NCI-H748 treated with DMSO at 0.1 percent for 48 hours (cell line): ENCODE data around the gene PPY.
"Not testable (repeated sequence)": the region's sequence is repeated elsewhere in the genome, so short reads cannot be mapped to it uniquely, and the experiment has no call there.

Experiments used
- DNase-seq: peaks from one replicate; lab custom pipeline; 2025; lab: John Stamatoyannopoulos, UW

Gene PPY

GRCh38 chr17:43962479-43962878, 20.2 kb upstream of the PPY start:
- DNase-seq: no peak

DNA sequence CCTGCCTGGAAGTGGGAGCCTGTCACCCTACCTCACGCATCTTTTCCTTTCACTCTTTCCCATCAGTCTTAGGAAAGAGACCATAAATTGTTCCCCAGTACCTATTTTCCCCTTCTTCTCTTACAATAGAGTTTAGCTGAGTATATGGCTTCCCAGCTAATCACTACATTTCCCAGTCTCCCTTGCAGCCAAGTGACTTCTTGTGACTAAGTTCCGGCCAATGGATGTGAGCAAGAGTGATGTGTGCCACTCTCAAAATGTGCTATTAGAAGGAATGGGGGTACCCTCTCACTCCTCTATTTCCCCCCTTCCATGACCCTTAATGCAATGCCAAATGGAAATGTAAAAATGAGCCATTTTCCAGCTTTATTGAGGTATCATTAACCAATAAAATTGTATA, 19.7 kb upstream of the PPY start:
- DNase-seq: no peak

GRCh38 chr17:43961292-43961691, 19.0 kb upstream of the PPY start:
- DNase-seq: not testable (repeated sequence)

- DNase-seq: no peak
These were observed 16.6 kb upstream of the PPY start for GRCh38 chr17:43958748-43959352.

DNA sequence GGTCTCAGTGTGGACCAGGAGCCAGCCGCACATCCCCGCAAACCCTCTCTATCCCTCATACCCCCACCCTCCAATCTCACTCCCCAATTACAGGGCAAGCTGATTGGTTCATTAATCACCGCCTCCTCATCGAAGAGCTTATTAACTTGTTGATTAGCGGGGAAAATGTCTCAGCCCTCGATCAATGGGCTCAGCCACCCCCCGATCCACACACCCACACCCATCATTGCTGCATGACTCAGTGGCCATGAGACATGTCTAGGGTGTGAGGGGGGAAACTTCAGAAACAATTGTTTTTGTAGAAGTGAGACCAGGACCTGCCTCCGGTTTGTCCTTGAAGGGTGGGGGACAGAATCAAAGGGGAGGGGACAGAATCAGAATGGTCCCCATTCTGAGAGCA, 13.9 kb upstream of the PPY start:
- DNase-seq: no peak

DNA sequence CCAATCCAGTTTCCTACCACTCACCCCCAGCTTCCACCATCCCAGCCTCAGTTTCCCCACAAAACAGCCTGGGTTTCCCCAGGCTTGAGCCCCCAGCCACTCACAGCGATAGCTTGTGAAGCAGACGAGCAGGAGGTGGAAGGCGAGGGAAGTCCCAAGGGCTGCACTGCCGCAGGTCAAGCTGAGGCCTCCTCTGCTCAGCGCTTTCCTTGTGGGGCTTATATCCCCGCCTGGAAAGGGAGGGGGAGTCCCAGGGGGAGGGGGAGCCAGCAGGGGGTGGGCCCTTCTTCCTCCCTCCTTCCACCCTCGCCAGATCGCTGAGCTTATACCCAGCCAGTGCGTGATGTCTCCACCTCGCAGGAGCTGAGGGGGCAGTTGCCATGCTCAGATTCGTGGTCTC, 11.5 kb upstream of the PPY start, which contains the start of gene PYY:
PYY (minus strand) TSS at position 195 of the 400 bp plus-strand sequence. CDS start 457 bp downstream, outside the sequence.
- no peak for DNase-seq

GRCh38 chr17:43952724-43953666, 10.7 kb upstream of the PPY start:
- no peak for DNase-seq

DNA sequence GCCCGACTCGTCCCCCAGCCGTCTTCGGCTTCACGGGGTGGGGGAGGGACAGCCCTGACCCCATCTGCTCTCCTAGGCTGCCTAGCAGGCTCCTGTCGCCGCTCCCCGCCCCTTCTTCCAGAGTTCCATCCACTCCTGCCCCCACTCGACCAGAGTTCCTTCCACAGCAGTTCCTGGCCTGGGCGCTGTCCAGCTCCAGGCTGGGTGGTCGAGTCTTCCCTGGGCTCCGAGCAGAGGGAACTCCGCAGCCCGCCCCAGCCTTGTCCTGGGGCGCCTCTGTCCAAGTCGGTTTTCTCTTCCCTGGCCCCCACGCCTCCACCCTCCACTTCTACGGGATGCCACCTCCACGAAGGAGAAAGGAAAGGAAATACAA, 10.1 kb upstream of the PPY start:
- no peak for DNase-seq

GRCh38 chr17:43951750-43952149, 9.5 kb upstream of the PPY start:
- no peak for DNase-seq

DNA sequence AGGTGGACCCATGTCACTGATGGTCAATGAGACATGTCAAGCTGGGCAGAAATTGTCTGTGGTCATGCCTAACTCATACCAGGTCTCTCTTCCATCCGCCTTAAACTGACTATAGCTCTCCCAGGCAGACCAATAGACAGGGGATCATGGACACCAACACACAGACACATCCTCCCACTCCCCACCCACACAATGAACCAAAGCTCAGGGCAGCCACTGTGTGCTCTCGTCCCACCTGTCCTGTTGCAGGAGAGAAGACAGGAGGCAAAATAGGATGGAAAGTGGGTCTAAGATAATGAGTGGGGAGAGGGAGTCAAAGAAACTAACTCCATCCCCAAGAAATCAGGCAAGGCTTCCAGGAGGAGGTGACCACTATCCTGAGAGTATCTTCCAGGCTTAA, 8.3 kb upstream of the PPY start:
- no peak for DNase-seq

- DNase-seq: no peak
These were observed 7.5 kb upstream of the PPY start for GRCh38 chr17:43949781-43950180.

DNA sequence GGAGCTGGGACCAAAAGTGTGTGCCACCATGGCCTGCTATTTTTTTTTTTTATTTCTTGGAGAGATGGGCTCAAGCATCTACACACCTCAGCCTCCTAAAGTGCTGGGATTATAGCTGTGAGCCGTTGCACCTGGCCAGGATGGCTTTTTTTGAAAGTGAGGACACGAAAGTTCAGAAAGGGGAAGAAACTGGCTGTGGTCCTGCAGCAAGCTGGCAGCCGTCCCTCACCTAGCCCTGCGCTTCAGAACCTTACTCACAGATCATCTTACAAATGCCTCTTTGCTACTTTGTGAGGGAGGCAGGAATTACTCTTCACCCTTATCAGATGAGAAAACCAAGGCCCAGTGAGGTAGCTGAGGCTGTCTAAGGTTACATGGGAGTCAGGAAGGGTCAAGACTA, 4.5 kb upstream of the PPY start:
- no peak for DNase-seq

- DNase-seq: no peak
These were observed 3.0 kb upstream of the PPY start for GRCh38 chr17:43945074-43945829.

GRCh38 chr17:43940630-43941029, 1.6 kb downstream of the PPY start:
- DNase-seq: no peak

DNA sequence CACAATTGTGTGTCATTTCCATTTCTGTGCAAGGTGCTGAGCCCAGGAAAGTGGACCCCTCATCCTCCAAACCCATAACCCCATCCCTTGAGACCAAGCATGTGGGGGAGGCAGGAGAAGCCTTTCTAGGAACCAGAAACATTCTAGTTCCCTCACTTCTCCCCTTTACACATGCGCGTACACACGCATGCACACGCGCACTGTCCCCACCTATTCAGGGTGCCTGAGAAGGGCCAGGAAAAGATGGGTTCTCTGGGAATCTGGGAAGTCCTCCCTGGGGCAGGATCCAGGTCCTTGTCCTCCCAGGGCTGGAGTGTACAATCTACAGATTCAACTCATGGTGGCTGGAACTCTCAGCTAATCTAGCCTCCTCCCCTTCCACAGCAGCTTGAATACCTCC, 2.4 kb downstream of the PPY start:
- DNase-seq: no peak

DNA sequence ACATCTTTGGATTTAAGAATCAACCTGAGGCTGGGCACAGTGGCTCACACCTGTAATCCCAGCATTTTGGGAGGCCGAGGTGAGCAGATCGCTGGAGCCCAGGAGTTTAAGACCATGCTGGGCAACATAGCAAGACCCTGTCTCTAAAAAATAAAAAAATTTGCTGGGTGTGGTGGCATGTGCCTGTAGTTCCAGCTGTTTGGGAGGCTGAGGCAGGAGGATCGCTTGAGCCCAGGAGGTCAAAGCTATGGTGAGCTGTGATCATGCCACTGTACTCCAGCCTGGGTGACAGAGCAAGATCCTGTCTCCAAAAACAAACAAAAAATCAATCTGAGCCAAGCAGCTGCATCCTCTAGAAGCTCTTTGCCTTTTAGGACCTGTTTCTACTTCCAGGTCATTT, 2.8 kb downstream of the PPY start:
- DNase-seq: not testable (repeated sequence)

GRCh38 chr17:43938838-43939182, 3.5 kb downstream of the PPY start:
- DNase-seq: no peak

GRCh38 chr17:43936434-43936833, 5.8 kb downstream of the PPY start:
- no peak for DNase-seq

- DNase-seq: no peak
These were observed 6.4 kb downstream of the PPY start for GRCh38 chr17:43935926-43936261.

- no peak for DNase-seq
These were observed 6.9 kb downstream of the PPY start for GRCh38 chr17:43935204-43935925.

- DNase-seq: no peak
These were observed 9.4 kb downstream of the PPY start for GRCh38 chr17:43932923-43933322.

DNA sequence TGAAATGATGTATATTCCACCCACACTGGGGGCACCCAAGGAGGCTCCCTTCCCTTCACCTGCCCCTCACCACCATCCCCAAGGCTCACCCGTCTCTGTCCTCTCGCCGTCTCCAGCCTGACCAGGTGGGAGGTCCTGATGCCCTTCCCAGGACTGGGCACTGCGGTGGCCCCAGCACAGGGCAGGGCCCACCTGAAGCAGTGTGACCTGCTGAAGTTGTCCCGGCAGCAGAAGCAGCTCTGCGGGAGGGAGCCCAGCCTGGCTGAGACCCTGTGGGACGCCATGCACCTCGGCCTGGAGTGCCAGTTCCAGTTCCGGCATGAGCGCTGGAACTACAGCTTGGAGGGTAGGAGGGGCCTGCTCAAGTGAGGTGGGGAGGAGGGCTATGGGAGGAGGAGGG, 9.9 kb downstream of the PPY start:
- DNase-seq: no peak
